BE2C (cell line): ENCODE data around the gene PRAMEF9. TPM values are rescaled to one million over a fixed set of nuclear protein-coding genes. Genes with fewer than 3 reads are reported as not detected.
"Not testable (repeated sequence)": the region's sequence is repeated elsewhere in the genome, so short reads cannot be mapped to it uniquely, and the experiment has no call there.

Experiments used
- DNase-seq: peaks from one replicate; pipeline ENCODE4 v3.0.0-alpha.2; 2020
- H3K27me3 ChIP-seq: fragments of 250-450 bp; sonication (Bioruptor Pico); 2 replicates; pipeline ENCODE4 v1.5.1; 2020; ENCODE audit warnings: mild to moderate bottlenecking
- H3K36me3 ChIP-seq: fragments of 250-450 bp; sonication (Bioruptor Pico); 2 replicates; pipeline ENCODE4 v1.5.1; 2020; ENCODE audit warnings: mild to moderate bottlenecking
- H3K4me1 ChIP-seq: fragments of 250-450 bp; sonication (Bioruptor Pico); 2 replicates; pipeline ENCODE4 v1.5.1; 2020
- H3K4me3 ChIP-seq: 2 replicates; pipeline ENCODE4 v1.5.1; 2011; ENCODE audit warnings: low read depth, low read length
- H3K9me3 ChIP-seq: fragments of 250-450 bp; sonication (Bioruptor Pico); 2 replicates; pipeline ENCODE4 v1.5.1; 2020
- CTCF ChIP-seq: IDR thresholded peaks from 2 replicates; pipeline ENCODE4 v1.5.1; 2012; ENCODE audit warnings: mild to moderate bottlenecking, low read depth, low read length
- polyA plus RNA-seq: library from polyadenylated mRNA; unstranded; fragments of >200 nt; gene quantifications from one replicate; pipeline ENCODE4 v1.2.1, GENCODE V29; 2012; ENCODE audit warnings: low read depth, missing spikeins; ENCODE audit not compliant: insufficient read length, insufficient read depth

Gene PRAMEF9
- polyA plus RNA-seq, result not detected

GRCh38 chr1:13171548-13171947, at the start of gene PRAMEF9:
Gene PRAMEF9 (plus strand): TSS chr1:13171848. CDS start chr1:13175281, 3,433 bp downstream.
- not testable (repeated sequence) for H3K4me3 ChIP-seq, DNase-seq, H3K36me3 ChIP-seq, H3K9me3 ChIP-seq, H3K4me1 ChIP-seq, H3K27me3 ChIP-seq

- not testable (repeated sequence) for H3K9me3 ChIP-seq, DNase-seq, H3K27me3 ChIP-seq, H3K4me1 ChIP-seq, H3K36me3 ChIP-seq, H3K4me3 ChIP-seq
Measured at GRCh38 chr1:13155909-13156308, 15.7 kb upstream of the PRAMEF9 start, which contains the start of gene PRAMEF26. Gene PRAMEF26 (minus strand): TSS chr1:13156009. CDS start chr1:13153095, 2,914 bp downstream.

GRCh38 chr1:13165531-13165930, 6.1 kb upstream of the PRAMEF9 start, which contains the start of gene HNRNPCL4:
Gene HNRNPCL4 (minus strand): TSS chr1:13165631. CDS start chr1:13165467, 164 bp downstream.
- not testable (repeated sequence) for H3K4me1 ChIP-seq, DNase-seq, H3K4me3 ChIP-seq, H3K36me3 ChIP-seq, H3K27me3 ChIP-seq, H3K9me3 ChIP-seq

GRCh38 chr1:13201309-13201708, 29.7 kb downstream of the PRAMEF9 start, which contains the start of gene PRAMEF13:
Gene PRAMEF13 (minus strand): TSS chr1:13201409. CDS start chr1:13199589, 1,820 bp downstream.
- not testable (repeated sequence) for H3K9me3 ChIP-seq, H3K4me1 ChIP-seq, H3K36me3 ChIP-seq, DNase-seq, H3K27me3 ChIP-seq, H3K4me3 ChIP-seq

- H3K27me3 ChIP-seq, DNase-seq, H3K36me3 ChIP-seq, H3K9me3 ChIP-seq, H3K4me1 ChIP-seq, H3K4me3 ChIP-seq: not testable (repeated sequence)
Measured at GRCh38 chr1:13208712-13209111, 37.1 kb downstream of the PRAMEF9 start.

GRCh38 chr1:13216619-13217018, 45.0 kb downstream of the PRAMEF9 start:
- H3K27me3 ChIP-seq, DNase-seq, H3K9me3 ChIP-seq, H3K36me3 ChIP-seq, H3K4me1 ChIP-seq, H3K4me3 ChIP-seq: not testable (repeated sequence)

- H3K4me3 ChIP-seq, H3K9me3 ChIP-seq, DNase-seq, H3K27me3 ChIP-seq, H3K4me1 ChIP-seq, H3K36me3 ChIP-seq: not testable (repeated sequence)
Measured at GRCh38 chr1:13219203-13219602, 47.6 kb downstream of the PRAMEF9 start.

- DNase-seq, H3K9me3 ChIP-seq, H3K4me3 ChIP-seq, H3K27me3 ChIP-seq, H3K36me3 ChIP-seq, H3K4me1 ChIP-seq: not testable (repeated sequence)
Measured at GRCh38 chr1:13222788-13223187, 51.1 kb downstream of the PRAMEF9 start.

- no peak for DNase-seq
- no peaks in the 10 kb centered on the region for H3K27me3 ChIP-seq
- no peaks in the 10 kb centered on the region for H3K9me3 ChIP-seq
- H3K36me3 ChIP-seq, result no peaks in the 10 kb centered on the region
- no peaks in the 10 kb centered on the region for H3K4me1 ChIP-seq
- no peak overlapping the region for H3K4me3 ChIP-seq
- no peak for TF ChIP-seq CTCF
Measured at GRCh38 chr1:13224480-13225060, 52.9 kb downstream of the PRAMEF9 start.

- H3K4me3 ChIP-seq, DNase-seq, H3K4me1 ChIP-seq, H3K9me3 ChIP-seq, H3K27me3 ChIP-seq, H3K36me3 ChIP-seq: not testable (repeated sequence)
Measured at GRCh38 chr1:13225675-13226204, 54.1 kb downstream of the PRAMEF9 start, which contains the start of gene PRAMEF18. Gene PRAMEF18 (minus strand): TSS chr1:13226154. CDS start chr1:13226106, 48 bp downstream.

- H3K4me3 ChIP-seq, H3K4me1 ChIP-seq, H3K36me3 ChIP-seq, DNase-seq, H3K9me3 ChIP-seq, H3K27me3 ChIP-seq: not testable (repeated sequence)
Measured at GRCh38 chr1:13227271-13228055, 55.8 kb downstream of the PRAMEF9 start.
